GM12878 (cell line): Measurements from ENCODE around the gene ZNF385C. TPM values are rescaled to one million over a fixed set of nuclear protein-coding genes. Genes with fewer than 3 reads are reported as not detected.

Source experiments
- ATAC-seq: fragments of 200-7000 bp; cut with Tn5 transposase; 3 replicates; pipeline ENCODE4 v1.9.1; 2020; ENCODE audit warnings: mild to moderate bottlenecking, moderate library complexity
- BruUV-seq: library from RNA; stranded (reverse); fragments of 400-500 nt; replicated peaks from 2 replicates; lab custom pipeline; 2021; lab: Mats Ljungman, UMichigan
- CTCF ChIA-PET: fragments of 300-600 bp; sonication (Branson Sonifier 250); formaldehyde crosslinking; extraction: SDS; loops from one replicate; lab custom pipeline; 2021; ENCODE audit warnings: inconsistent platforms; lab: Yijun Ruan, JAX
- POLR2A ChIA-PET: fragments of 350-600 bp; formaldehyde crosslinking; extraction: SDS; loops from one replicate; lab custom pipeline; 2021; ENCODE audit warnings: inconsistent platforms; lab: Charles Lee
- RAD21 ChIA-PET: fragments of 300-600 bp; sonication (Branson Sonifier 250); formaldehyde crosslinking; loops from one replicate; lab custom pipeline; 2023; ENCODE audit warnings: antibody characterized with exemption; ENCODE audit not compliant: unreplicated experiment; lab: Charles Lee
- SMC1A ChIA-PET: fragments of 300-600 bp; sonication (Branson Sonifier 250); formaldehyde crosslinking; loops from one replicate; lab custom pipeline; 2023; ENCODE audit not compliant: unreplicated experiment, uncharacterized antibody; lab: Charles Lee
- DNase-seq: peaks from one replicate; pipeline ENCODE4 v3.0.0-alpha.2; 2011; ENCODE audit warnings: low read depth, low spot score
- FAIRE-seq: peaks from 3 replicates; lab custom pipeline; 2011; peaks lifted over from hg19 to GRCh38; lab: Jason Lieb, UNC
- H2AFZ ChIP-seq: 2 replicates; pipeline ENCODE4 v1.6.0; 2011; ENCODE audit warnings: low read depth, low read length, control low read depth; ENCODE audit not compliant: control insufficient read depth
- H3K27ac ChIP-seq: 2 replicates; pipeline ENCODE4 v1.5.1; 2011; ENCODE audit warnings: control low read depth; ENCODE audit not compliant: control insufficient read depth, insufficient read depth
- H3K27me3 ChIP-seq, 2 experiments: replicated peaks in 1 of 2; 2 replicates each; pipeline versions ENCODE4 v1.6.0 to v1.6.1; 2011; ENCODE audit warnings: low read length in 1 of 2; ENCODE audit not compliant: control insufficient read depth in 2 of 2, insufficient read depth in 2 of 2
- H3K36me3 ChIP-seq, 2 experiments: 2 replicates each; pipeline ENCODE4 v1.5.1; 2011; ENCODE audit warnings: low read length in 1 of 2; ENCODE audit not compliant: control insufficient read depth in 2 of 2, insufficient read depth in 2 of 2
- H3K4me1 ChIP-seq: 2 replicates; pipeline ENCODE4 v1.6.1; 2011; ENCODE audit warnings: mild to moderate bottlenecking, low read length, moderate library complexity, mixed read lengths; ENCODE audit not compliant: control insufficient read depth, insufficient read depth
- H3K4me2 ChIP-seq: 2 replicates; pipeline ENCODE4 v1.6.0; 2011; ENCODE audit warnings: control low read depth; ENCODE audit not compliant: control insufficient read depth, insufficient read depth
- H3K4me3 ChIP-seq: fragments of 200-600 bp; sonication (generic); 2 replicates; pipeline ENCODE4 v1.5.1; 2016
- H3K79me2 ChIP-seq: 2 replicates; pipeline ENCODE4 v1.6.0; 2011; ENCODE audit warnings: low read length; ENCODE audit not compliant: control insufficient read depth, insufficient read depth
- H3K9ac ChIP-seq: 2 replicates; pipeline ENCODE4 v1.8.0; 2011; ENCODE audit warnings: low read length, control low read depth, mixed read lengths; ENCODE audit not compliant: control insufficient read depth, insufficient read depth
- H3K9me3 ChIP-seq: replicated peaks from 3 replicates; pipeline ENCODE4 v1.5.1; 2011; ENCODE audit warnings: mild to moderate bottlenecking, low read length; ENCODE audit not compliant: control insufficient read depth, insufficient read depth
- H4K20me1 ChIP-seq: 2 replicates; pipeline ENCODE4 v1.6.0; 2011; ENCODE audit not compliant: control insufficient read depth, insufficient read depth
- ASH2L ChIP-seq: fragments of 300-600, 200-600 bp; sonication (generic); IDR thresholded peaks from 2 replicates; pipeline ENCODE4 v1.6.1; 2017; ENCODE audit warnings: low read depth, mild to moderate bottlenecking, borderline replicate concordance
- ATF7 ChIP-seq: fragments of 450-650 bp; IDR thresholded peaks from 2 replicates; pipeline ENCODE4 v1.6.1; 2016; ENCODE audit warnings: low read depth, mild to moderate bottlenecking
- BACH1 ChIP-seq: fragments of 450-650 bp; IDR thresholded peaks from 2 replicates; pipeline ENCODE4 v1.6.1; 2017; ENCODE audit warnings: mild to moderate bottlenecking, borderline replicate concordance
- FOS ChIP-seq: IDR thresholded peaks from 3 replicates; pipeline ENCODE4 v1.6.1; 2011; ENCODE audit warnings: borderline replicate concordance; ENCODE audit not compliant: insufficient read length; ENCODE audit errors: extremely low read depth
- GATAD2B ChIP-seq: fragments of 450-650 bp; conservative IDR thresholded peaks from 2 replicates; pipeline ENCODE4 v1.6.1; 2017; ENCODE audit warnings: low read depth, mild to moderate bottlenecking, moderate library complexity
- HSF1 ChIP-seq: fragments of 150-350 bp; IDR thresholded peaks from 2 replicates; pipeline ENCODE4 v1.6.1; 2014; ENCODE audit warnings: mild to moderate bottlenecking, low read depth, low read length
- IRF3 ChIP-seq: fragments of 450-650 bp; IDR thresholded peaks from 2 replicates; pipeline ENCODE4 v1.6.1; 2014; ENCODE audit warnings: mild to moderate bottlenecking
- MAX ChIP-seq: IDR thresholded peaks from 2 replicates; pipeline ENCODE4 v1.6.1; 2012; ENCODE audit warnings: low read depth, low read length, improper control_type of control experiment
- NFIC ChIP-seq: IDR thresholded peaks from 2 replicates; pipeline ENCODE4 v1.6.1; 2012; ENCODE audit warnings: low read depth, mild to moderate bottlenecking, inconsistent platforms, low read length, moderate library complexity
- PAX8 ChIP-seq: fragments of 450-650 bp; IDR thresholded peaks from 2 replicates; pipeline ENCODE4 v1.6.1; 2017; ENCODE audit warnings: mild to moderate bottlenecking, moderate library complexity
- SKIL ChIP-seq: fragments of 450-650 bp; IDR thresholded peaks from 2 replicates; pipeline ENCODE4 v1.6.1; 2017; ENCODE audit warnings: mild to moderate bottlenecking, low read depth, inconsistent platforms; ENCODE audit not compliant: poor library complexity, severe bottlenecking
- SMAD5 ChIP-seq: IDR thresholded peaks from 2 replicates; pipeline ENCODE4 v1.6.1; 2016; ENCODE audit warnings: antibody characterized with exemption, low read depth
- SP1 ChIP-seq: IDR thresholded peaks from one replicate; pipeline ENCODE4 v1.6.1; 2011; ENCODE audit warnings: low read depth, low read length
- USF2 ChIP-seq: IDR thresholded peaks from 2 replicates; pipeline ENCODE4 v1.6.1; 2011; ENCODE audit warnings: low read depth, low read length, improper control_type of control experiment, borderline replicate concordance
- WGBS: methylation state at CpG from one replicate; pipeline ENCODE4 v1.1.6; 2016; ENCODE audit warnings: low lambda C conversion rate; ENCODE audit not compliant: insufficient replicate concordance, insufficient coverage; ENCODE audit errors: missing lambda C conversion rate; 5-methylcytosine and 5-hydroxymethylcytosine counted together
- in situ Hi-C: fragments of 300-500 bp; cut with MboI; formaldehyde crosslinking; loops from 9 replicates; pipeline ENCODE4 v1.14.3; 2018; ENCODE audit warnings: mixed read lengths
- intact Hi-C: fragments of 100-400 bp; cut with micrococcal nuclease; formaldehyde crosslinking; loops from one replicate; pipeline ENCODE4 v1.14.2; 2022; ENCODE audit not compliant: unreplicated experiment
- polyA plus RNA-seq, 11 experiments: library from polyadenylated mRNA; depleted of rRNA in 4 of 11; unstranded in 6 of 11; stranded (reverse) in 5 of 11; fragments of >200 nt; fragmentation: Nextera tagmentation in 4 of 11; fragmentation: Illumina TruSeq in 1 of 11; extraction: Ambion mirVana in 4 of 11; extraction: Trizol in 1 of 11; gene quantifications; 1 replicate in 1 of 11; 2 replicates in 10 of 11; pipeline versions ENCODE4 v1.2.1 to v1.2.3, GENCODE V29; 2011 to 2016; ENCODE audit warnings: inconsistent platforms in 2 of 11, missing spikeins in 2 of 11, low read depth in 1 of 11
- total RNA-seq, 4 experiments: library from RNA; depleted of rRNA in 3 of 4; stranded (reverse); fragments of >200 nt in 3 of 4; fragmentation: Illumina TruSeq in 1 of 4; extraction: Trizol in 1 of 4; gene quantifications; 2 replicates each; pipeline versions ENCODE4 v1.2.1 to v1.2.3, GENCODE V29; 2013 to 2021

The ZNF385C gene
- total and polyA plus RNA-seq, 10 of the 15 experiments (the other 5 are each of a cell fraction or from before 2014, with no cell fraction given), result 0.06 to 0.20 (median 0.07) TPM; not detected in 5

GRCh38 chr17:42136654-42137051 lies 38.4 kb upstream of the ZNF385C start (continued):
- TF ChIP-seq GATAD2B (no peak), BACH1 (no peak), PAX8 (no peak), HSF1 (no peak)
- TF ChIP-seq, all 136 proteins: peak for 0

- Histone ChIP-seq H3K36me3 (peaks cover 9 to 10% of the 10 kb centered on the region in 2 experiments; a peak in 3 of 4 replicates), H3K9ac (no peak overlapping the region), H3K27ac (no peak overlapping the region), H2AFZ (no peak overlapping the region), H3K27me3 (no peaks in the 10 kb centered on the region), H3K79me2 (peaks cover 43% of the 10 kb centered on the region), H3K9me3 (no peaks in the 10 kb centered on the region), H3K4me1 (peaks cover 25% of the 10 kb centered on the region), H3K4me3 (no peak overlapping the region), H3K4me2 (no peak overlapping the region), H4K20me1 (peaks cover 25% of the 10 kb centered on the region; the same call in 1 of the 2 replicates)
- DNase-seq (no peak), FAIRE-seq (no peak), ATAC-seq (no peak)
- WGBS, result 83% methylated on average over 15 of the region's 15 CpGs
- in situ Hi-C loops, result no loop called here
- CTCF ChIA-PET, result interaction anchor here (1.4 to 2.4 kb wide), 7 partner anchors 9 to 173 kb away, joined by 3 to 7 read pairs (median 5); partner anchors contain the start of gene KAT2A
- POLR2A ChIA-PET, result interaction anchor here (0.5 to 1.8 kb wide), 8 partner anchors 17 to 97 kb away, joined by 3 to 6 read pairs (median 4); no protein-coding TSS in a partner anchor
- no peak for TF ChIP-seq MAX
- no peak for TF ChIP-seq IRF3
- no peak for TF ChIP-seq SP1
- no peak for TF ChIP-seq ATF7
- no peak for TF ChIP-seq NFIC
- TF ChIP-seq FOS, result no peak
- no peak for TF ChIP-seq SMAD5
- no peak for TF ChIP-seq SKIL
- no peak for TF ChIP-seq USF2
- TF ChIP-seq ASH2L, result no peak
- no TSS peak for BruUV-seq
- SMC1A ChIA-PET, result interaction anchor here (1.4 to 1.6 kb wide), 2 partner anchors 45 to 111 kb away, joined by 3 to 4 read pairs; partner anchors contain the start of gene KCNH4
- RAD21 ChIA-PET, result interaction anchor here (1.2 to 2.6 kb wide), 3 partner anchors 16 to 45 kb away, joined by 3 to 10 read pairs (median 5); partner anchors contain the start of gene KCNH4
- intact Hi-C loops, result no loop called here
Observed at GRCh38 chr17:42135664-42136653, 37.7 kb upstream of the ZNF385C start.
